Parathyroid adenoma (tissue), 2 donors: ENCODE results near the gene PLEKHA7.

Experiments
- H2AFZ ChIP-seq: fragments of 300-600 bp; sonication (generic); one replicate; pipeline ENCODE4 v1.7.0; 2017; ENCODE audit warnings: antibody characterized with exemption, mild to moderate bottlenecking
- H3K27ac ChIP-seq: fragments of 300-600 bp; sonication (generic); one replicate; pipeline ENCODE4 v1.7.0; 2017
- H3K27me3 ChIP-seq: fragments of 300-600 bp; sonication (generic); one replicate; pipeline ENCODE4 v1.7.0; 2017; ENCODE audit warnings: low read length; ENCODE audit not compliant: control insufficient read depth, insufficient read depth
- H3K36me3 ChIP-seq: fragments of 300-600 bp; sonication (generic); one replicate; pipeline ENCODE4 v1.7.0; 2017; ENCODE audit warnings: low read length; ENCODE audit not compliant: control insufficient read depth, insufficient read depth
- H3K4me1 ChIP-seq: fragments of 300-600 bp; sonication (generic); one replicate; pipeline ENCODE4 v1.7.0; 2017; ENCODE audit warnings: control low read depth
- H3K4me2 ChIP-seq: fragments of 300-600 bp; sonication (generic); one replicate; pipeline ENCODE4 v1.7.0; 2017; ENCODE audit warnings: low read length
- H3K4me3 ChIP-seq: fragments of 300-600 bp; sonication (generic); one replicate; pipeline ENCODE4 v1.7.0; 2017; ENCODE audit warnings: low read depth, low read length
- H3K79me2 ChIP-seq: fragments of 300-600 bp; sonication (generic); one replicate; pipeline ENCODE4 v1.7.0; 2017; ENCODE audit warnings: control low read depth
- H3K9ac ChIP-seq: fragments of 300-600 bp; sonication (generic); one replicate; pipeline ENCODE4 v1.7.0; 2017; ENCODE audit warnings: mild to moderate bottlenecking
- H3K9me3 ChIP-seq: fragments of 300-600 bp; sonication (generic); one replicate; pipeline ENCODE4 v1.7.0; 2017; ENCODE audit warnings: low read length; ENCODE audit not compliant: control insufficient read depth
- TF ChIP-seq, protein P1 (sequence below): fragments of 300-600 bp; sonication (generic); IDR thresholded peaks from one replicate; pipeline ENCODE4 v1.7.0; 2017; ENCODE audit warnings: antibody characterized with exemption, mild to moderate bottlenecking
- donor health status: primary hyperparathyroidism.

Gene PLEKHA7

DNA sequence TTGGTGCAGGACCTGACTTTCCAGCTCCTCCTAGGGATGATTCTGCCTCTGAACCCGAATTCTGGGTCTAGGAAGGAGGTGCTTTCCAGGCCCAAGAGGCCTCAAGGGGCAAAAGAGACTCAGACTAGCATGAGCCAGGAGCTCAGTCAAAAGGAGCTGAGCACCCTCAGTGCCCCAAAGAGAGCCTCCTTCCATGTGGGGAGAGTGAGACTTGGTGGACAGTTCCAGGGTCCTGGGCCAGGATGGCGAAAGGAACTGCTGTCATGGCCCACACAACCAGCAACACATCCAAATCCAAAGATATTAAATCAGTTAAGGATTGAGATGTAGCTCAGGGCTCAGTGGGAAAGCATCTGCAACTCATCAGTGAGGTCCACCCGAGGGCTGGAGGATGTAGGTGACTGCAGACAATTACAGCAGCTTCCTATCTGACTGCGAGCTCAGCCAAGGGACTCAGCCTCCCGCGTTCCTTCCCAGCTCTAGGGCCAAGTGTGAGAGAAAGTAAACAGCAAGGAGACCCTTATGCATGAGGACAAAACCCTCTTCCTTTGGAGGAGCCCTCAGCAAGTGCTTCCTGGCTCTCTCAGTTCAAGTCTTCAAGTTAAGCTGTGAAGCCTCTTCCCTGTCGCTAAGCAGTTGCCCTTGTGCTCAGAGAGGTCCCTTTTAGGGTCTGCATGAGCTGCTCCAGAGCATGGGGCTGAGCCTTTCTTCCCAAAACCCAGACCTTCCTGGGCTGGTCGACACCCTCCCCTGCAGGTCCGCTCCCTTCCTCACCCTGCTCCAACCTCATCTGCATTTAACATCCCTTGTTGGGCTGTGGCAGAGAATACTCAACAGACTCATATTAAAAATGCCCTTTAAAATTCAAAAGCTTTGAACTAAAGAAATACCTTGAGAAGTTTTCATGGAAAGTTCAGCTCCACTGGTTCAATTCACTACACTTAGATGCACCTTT is 240.0 kb downstream of the PLEKHA7 start:
- Histone ChIP-seq H3K27me3 (no peaks in the 10 kb centered on the region), H2AFZ (no peak overlapping the region), H3K4me1 (no peaks in the 10 kb centered on the region), H3K9me3 (no peaks in the 10 kb centered on the region), H3K27ac (no peak overlapping the region), H3K9ac (no peak overlapping the region), H3K36me3 (no peaks in the 10 kb centered on the region), H3K79me2 (no peaks in the 10 kb centered on the region), H3K4me3 (no peak overlapping the region), H3K4me2 (no peak overlapping the region)
- TF ChIP-seq, protein P1, sequence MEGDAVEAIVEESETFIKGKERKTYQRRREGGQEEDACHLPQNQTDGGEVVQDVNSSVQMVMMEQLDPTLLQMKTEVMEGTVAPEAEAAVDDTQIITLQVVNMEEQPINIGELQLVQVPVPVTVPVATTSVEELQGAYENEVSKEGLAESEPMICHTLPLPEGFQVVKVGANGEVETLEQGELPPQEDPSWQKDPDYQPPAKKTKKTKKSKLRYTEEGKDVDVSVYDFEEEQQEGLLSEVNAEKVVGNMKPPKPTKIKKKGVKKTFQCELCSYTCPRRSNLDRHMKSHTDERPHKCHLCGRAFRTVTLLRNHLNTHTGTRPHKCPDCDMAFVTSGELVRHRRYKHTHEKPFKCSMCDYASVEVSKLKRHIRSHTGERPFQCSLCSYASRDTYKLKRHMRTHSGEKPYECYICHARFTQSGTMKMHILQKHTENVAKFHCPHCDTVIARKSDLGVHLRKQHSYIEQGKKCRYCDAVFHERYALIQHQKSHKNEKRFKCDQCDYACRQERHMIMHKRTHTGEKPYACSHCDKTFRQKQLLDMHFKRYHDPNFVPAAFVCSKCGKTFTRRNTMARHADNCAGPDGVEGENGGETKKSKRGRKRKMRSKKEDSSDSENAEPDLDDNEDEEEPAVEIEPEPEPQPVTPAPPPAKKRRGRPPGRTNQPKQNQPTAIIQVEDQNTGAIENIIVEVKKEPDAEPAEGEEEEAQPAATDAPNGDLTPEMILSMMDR: no peak

DNA sequence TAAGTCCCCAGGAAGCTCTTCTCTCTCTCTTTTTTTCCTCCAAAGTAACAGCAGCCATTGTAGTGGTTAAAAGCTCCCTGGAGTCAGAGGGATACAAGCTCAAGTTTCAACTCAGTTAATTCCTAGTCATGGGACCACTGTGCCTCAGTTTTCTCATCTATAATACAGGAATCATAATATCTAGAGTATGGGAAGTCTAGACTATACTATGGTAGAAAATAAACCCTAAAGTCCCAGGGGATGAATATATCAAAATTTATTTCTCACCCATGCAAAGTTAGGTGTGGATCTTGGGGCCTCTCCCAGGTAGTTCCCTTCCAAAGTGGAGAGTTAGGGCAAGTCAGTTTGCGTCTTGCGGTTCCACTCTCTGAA is 242.1 kb downstream of the PLEKHA7 start:
- Histone ChIP-seq H3K4me2 (no peak overlapping the region), H3K4me3 (no peak overlapping the region), H3K27me3 (no peaks in the 10 kb centered on the region), H3K4me1 (no peaks in the 10 kb centered on the region), H3K36me3 (no peaks in the 10 kb centered on the region), H3K79me2 (no peaks in the 10 kb centered on the region), H3K27ac (no peak overlapping the region), H3K9ac (no peak overlapping the region), H3K9me3 (no peaks in the 10 kb centered on the region), H2AFZ (no peak overlapping the region)
- TF ChIP-seq, protein P1: no peak

DNA sequence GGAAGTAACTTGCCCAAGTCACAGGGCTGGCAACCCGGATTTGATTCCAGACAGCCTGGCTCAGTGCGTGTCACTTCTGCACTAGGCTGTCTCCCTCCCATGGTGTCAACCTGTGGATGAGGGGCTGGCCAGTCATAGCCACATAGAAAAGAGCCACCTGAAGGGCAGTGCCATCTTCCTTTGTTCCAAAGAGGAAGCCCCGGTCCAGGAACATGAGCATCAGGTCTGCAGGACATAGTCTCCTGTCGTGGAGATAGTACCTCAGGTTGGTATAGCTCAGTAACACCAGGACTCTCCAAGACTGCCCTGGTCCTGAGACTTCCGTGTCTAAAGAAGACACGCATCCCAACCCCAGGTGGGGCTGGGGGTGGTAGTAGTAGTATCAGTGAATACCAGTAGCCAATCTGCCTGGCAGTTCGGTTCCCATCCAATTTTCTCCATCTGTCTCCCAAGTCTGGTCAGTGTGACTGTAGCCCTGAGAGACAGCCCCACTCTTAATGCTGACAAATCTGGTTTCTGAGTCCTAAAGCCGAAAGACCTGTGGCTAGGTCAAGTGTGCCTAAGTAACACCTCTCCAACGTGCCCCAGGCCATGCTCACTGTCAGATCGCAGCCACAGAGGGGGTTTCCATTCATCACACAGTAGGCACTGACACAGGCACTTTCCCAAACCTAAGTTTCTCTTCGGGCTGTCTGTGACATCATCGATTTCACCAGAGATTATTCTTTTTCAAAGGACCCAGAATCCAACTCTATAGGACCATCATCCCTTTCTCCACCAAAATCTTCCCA is 242.7 kb downstream of the PLEKHA7 start:
- H3K4me2 ChIP-seq: no peak overlapping the region
- TF ChIP-seq, protein P1: no peak
- no peaks in the 10 kb centered on the region for H3K4me1 ChIP-seq
- H3K36me3 ChIP-seq: no peaks in the 10 kb centered on the region
- H3K9ac ChIP-seq: no peak overlapping the region
- H3K9me3 ChIP-seq: no peaks in the 10 kb centered on the region
- H3K27ac ChIP-seq: no peak overlapping the region
- H3K27me3 ChIP-seq: no peaks in the 10 kb centered on the region
- no peak overlapping the region for H3K4me3 ChIP-seq
- H2AFZ ChIP-seq: no peak overlapping the region
- no peaks in the 10 kb centered on the region for H3K79me2 ChIP-seq

DNA sequence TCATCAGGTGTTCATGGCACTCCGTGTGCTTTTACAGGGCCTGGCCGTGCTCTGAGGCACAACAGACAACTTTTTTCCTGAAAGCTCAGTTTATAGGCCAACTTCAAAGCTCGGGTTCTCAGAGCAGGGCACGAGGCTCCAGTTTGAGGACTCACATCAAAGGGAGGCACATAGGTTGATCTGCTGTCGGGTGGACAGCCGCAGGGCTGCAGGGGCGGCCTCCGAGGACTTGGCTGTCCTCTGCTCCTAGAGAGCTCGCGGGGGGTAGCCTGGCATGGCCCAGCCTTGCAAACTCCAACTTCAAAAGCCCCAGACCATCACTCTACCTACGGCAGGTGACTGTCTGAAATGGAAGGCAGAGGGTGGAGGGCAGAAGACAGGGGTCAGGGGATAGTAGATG is 244.2 kb downstream of the PLEKHA7 start:
- no peaks in the 10 kb centered on the region for H3K4me1 ChIP-seq
- H3K27me3 ChIP-seq: no peaks in the 10 kb centered on the region
- H3K79me2 ChIP-seq: no peaks in the 10 kb centered on the region
- no peak overlapping the region for H3K27ac ChIP-seq
- H3K9ac ChIP-seq: no peak overlapping the region
- no peak overlapping the region for H2AFZ ChIP-seq
- TF ChIP-seq, protein P1: no peak
- H3K4me3 ChIP-seq: no peak overlapping the region
- no peaks in the 10 kb centered on the region for H3K36me3 ChIP-seq
- H3K9me3 ChIP-seq: no peaks in the 10 kb centered on the region
- no peak overlapping the region for H3K4me2 ChIP-seq
